GM12873 (cell line): Measurements from ENCODE around the gene SENP8.

ENCODE experiments used
- CTCF ChIP-seq: IDR thresholded peaks from 2 replicates; pipeline ENCODE4 v1.5.1; 2012; ENCODE audit warnings: low read depth, mild to moderate bottlenecking, moderate library complexity, low read length, control low read depth; ENCODE audit not compliant: insufficient read depth; ENCODE audit errors: missing control alignments

SENP8 gene

DNA sequence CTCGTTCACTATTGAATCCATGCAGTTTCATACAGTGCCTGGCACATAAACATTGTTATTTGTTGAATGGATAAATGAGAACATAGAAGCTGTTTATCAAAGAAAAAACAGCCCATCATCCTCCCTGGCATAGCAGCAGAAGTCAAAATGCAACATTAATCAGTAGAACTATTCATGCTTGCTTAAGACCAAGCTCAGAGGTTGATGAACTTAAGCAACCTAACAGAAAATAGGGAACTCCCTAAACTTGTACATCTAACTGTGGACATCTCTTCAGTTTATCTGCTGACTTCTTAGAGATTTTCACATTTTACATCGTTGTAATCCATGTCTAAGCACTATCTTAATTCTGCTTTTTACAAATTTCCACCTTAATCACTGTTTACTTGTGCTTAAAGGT is 29.2 kb downstream of the SENP8 start:
- no peak for TF ChIP-seq CTCF

DNA sequence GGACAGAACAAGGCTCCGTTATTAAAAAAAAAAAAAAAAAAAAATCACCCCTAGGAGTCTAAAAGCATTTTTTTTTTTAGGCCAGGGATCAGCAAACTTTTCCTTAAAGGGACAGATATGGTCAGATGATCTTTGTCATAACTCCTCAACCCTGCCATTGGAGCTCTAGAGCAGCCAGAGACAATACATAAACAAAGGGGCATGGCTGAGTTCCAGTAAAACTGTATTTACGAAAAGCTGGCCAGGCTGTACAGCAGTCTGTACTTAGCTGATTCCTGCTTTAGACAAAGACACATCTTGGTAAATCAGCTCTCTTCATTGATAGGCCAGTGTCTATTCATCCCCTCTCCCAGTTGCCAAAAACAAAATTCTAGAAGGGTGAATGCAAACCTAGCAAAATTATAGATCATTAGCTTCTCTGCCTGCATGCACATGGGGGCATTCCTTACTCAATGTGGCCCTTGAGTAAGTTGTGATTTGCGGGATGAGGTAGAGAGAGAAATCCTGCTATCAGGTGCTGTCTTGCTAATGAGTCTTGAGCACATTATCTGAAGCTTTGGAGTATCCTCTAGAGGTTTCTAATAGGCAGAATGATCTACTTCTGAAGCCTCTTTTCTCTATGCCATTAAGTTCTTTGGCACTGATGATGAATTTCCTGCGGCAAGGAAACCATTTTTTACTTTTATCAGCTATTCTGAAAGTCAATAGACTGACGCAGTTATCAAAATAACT is 35.2 kb downstream of the SENP8 start:
- TF ChIP-seq CTCF, result no peak

GRCh38 chr15:72154316-72154715 is 36.1 kb downstream of the SENP8 start:
- TF ChIP-seq CTCF, result no peak

DNA sequence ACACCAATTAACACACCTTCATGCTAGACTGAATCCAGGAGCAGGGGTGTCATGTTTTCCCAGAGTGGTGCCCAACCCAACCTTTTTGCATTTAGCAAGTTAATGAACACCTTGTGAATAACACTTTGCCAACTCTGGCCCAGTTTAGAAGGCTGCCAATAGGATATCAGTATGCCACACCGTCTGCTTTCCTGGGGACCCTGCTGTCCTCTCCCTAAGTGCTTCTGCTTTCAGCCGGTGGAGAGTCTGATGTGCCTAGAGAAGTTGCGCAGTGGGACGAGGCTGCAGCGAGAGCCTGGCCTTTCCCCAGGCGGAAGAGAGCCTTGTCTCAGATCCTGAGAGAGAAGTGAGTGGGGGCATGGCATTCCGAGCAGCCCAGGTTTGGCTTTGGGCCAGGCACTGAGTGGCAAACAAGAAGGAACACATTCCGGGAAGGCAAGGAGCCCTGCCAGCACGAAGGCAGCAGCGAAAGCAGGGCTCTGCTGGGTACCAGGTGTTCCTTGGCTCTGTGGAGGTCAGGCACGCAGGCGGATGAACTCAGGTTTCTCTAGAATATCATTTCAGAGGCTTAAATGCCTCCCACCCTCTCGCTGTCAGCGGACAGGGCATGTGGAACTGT is 36.9 kb downstream of the SENP8 start:
- TF ChIP-seq CTCF, result no peak

- TF ChIP-seq CTCF, result peak; percentile 97
Measured at GRCh38 chr15:72155635-72156616, 37.7 kb downstream of the SENP8 start.

DNA sequence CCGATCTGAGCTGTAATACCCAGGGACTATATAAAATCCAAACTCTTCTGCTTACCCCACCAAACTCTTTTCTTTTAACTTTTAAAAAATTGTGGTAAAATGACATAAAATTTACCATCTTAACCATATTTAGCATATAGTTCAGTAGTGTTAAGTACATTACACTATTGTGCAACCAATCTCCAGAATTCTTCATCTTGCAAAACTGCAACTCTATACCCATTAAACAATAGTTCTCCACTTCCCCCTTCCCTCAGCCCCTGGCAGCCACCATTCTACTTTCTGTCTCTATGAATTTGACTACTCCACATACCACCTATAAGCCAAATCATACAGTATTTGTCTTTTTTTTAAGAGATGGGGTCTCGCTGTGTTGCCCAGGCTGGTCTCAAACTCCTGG is 38.7 kb downstream of the SENP8 start:
- no peak for TF ChIP-seq CTCF
